ENCODE results near the gene TATDN2. TPM values are rescaled to one million over a fixed set of nuclear protein-coding genes. Genes with fewer than 3 reads are reported as not detected.

Gene TATDN2
- total RNA-seq, 3 donors from 2014 or later, result 29.8 to 34.9 (median 34.4) TPM

GRCh38 chr3:10259036-10259435 lies 10.8 kb downstream of the TATDN2 start:
- ATAC-seq (no peak), DNase-seq (no peak)
- H3K4me3 ChIP-seq, result no peak overlapping the region
- peaks cover 5% of the 10 kb centered on the region for H3K4me1 ChIP-seq (ENCODE audit: low read depth)
- H3K9me3 ChIP-seq, result no peaks in the 10 kb centered on the region
- TF ChIP-seq, protein P1, sequence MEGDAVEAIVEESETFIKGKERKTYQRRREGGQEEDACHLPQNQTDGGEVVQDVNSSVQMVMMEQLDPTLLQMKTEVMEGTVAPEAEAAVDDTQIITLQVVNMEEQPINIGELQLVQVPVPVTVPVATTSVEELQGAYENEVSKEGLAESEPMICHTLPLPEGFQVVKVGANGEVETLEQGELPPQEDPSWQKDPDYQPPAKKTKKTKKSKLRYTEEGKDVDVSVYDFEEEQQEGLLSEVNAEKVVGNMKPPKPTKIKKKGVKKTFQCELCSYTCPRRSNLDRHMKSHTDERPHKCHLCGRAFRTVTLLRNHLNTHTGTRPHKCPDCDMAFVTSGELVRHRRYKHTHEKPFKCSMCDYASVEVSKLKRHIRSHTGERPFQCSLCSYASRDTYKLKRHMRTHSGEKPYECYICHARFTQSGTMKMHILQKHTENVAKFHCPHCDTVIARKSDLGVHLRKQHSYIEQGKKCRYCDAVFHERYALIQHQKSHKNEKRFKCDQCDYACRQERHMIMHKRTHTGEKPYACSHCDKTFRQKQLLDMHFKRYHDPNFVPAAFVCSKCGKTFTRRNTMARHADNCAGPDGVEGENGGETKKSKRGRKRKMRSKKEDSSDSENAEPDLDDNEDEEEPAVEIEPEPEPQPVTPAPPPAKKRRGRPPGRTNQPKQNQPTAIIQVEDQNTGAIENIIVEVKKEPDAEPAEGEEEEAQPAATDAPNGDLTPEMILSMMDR (IDR thresholded peaks at IDR 0.05), result no peak
- intact Hi-C loops (cut with DNase I, micrococcal nuclease), result no loop called here
- H3K36me3 ChIP-seq (ENCODE audit: low read depth), result no peaks in the 10 kb centered on the region

DNA sequence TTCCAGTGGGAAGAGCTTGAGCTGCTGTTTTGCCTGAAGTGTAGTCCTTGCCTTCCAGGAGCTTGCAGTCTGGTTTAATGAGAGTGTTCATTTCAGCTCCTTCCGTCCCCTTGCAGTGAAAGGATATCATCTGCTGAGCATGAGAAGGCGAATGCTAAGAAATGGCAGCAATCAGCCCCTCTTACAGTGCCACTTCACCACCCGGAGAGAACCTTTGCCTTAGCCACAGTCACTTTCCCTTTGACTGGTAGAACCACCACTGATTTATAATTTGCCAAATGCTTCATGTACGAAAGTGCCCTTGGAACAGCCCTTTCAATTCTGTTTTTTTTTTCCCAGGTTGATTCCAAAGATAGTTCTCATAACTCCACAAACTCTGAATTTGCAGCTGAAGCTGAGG lies 11.5 kb downstream of the TATDN2 start:
- no peaks in the 10 kb centered on the region for H3K36me3 ChIP-seq (ENCODE audit: low read depth)
- H3K4me1 ChIP-seq (ENCODE audit: low read depth), result peaks cover 5% of the 10 kb centered on the region
- no peak for DNase-seq
- no peaks in the 10 kb centered on the region for H3K9me3 ChIP-seq
- ATAC-seq, result no peak
- TF ChIP-seq, protein P1 (IDR thresholded peaks at IDR 0.05), result no peak
- intact Hi-C loops (cut with DNase I, micrococcal nuclease), result no loop called here
- H3K4me3 ChIP-seq, result no peak overlapping the region

GRCh38 chr3:10260211-10260701 lies 12.0 kb downstream of the TATDN2 start:
- ATAC-seq (no peak), DNase-seq (no peak)
- TF ChIP-seq, protein P1 (IDR thresholded peaks at IDR 0.05), result no peak
- Histone ChIP-seq H3K4me3 (no peak overlapping the region), H3K36me3 (ENCODE audit: low read depth) (no peaks in the 10 kb centered on the region), H3K4me1 (ENCODE audit: low read depth) (peaks cover 3% of the 10 kb centered on the region), H3K9me3 (no peaks in the 10 kb centered on the region)
- intact Hi-C loops (cut with DNase I, micrococcal nuclease), result no loop called here

- TF ChIP-seq, protein P1 (IDR thresholded peaks at IDR 0.05), result no peak
- no peaks in the 10 kb centered on the region for H3K9me3 ChIP-seq
- no peak overlapping the region for H3K4me3 ChIP-seq
- no peak for DNase-seq
- intact Hi-C loops (cut with DNase I, micrococcal nuclease), result no loop called here
- ATAC-seq, result no peak
- no peaks in the 10 kb centered on the region for H3K36me3 ChIP-seq (ENCODE audit: low read depth)
- no peaks in the 10 kb centered on the region for H3K4me1 ChIP-seq (ENCODE audit: low read depth)
Measured at GRCh38 chr3:10262027-10262426, 13.8 kb downstream of the TATDN2 start.

GRCh38 chr3:10263646-10264363 lies 15.5 kb downstream of the TATDN2 start:
- no peaks in the 10 kb centered on the region for H3K4me1 ChIP-seq (ENCODE audit: low read depth)
- intact Hi-C loops (cut with DNase I, micrococcal nuclease), result no loop called here
- ATAC-seq, result peak; percentile 75
- peak in 1 of 3 donors; percentile 39 for DNase-seq
- H3K9me3 ChIP-seq, result no peaks in the 10 kb centered on the region
- H3K4me3 ChIP-seq, result no peak overlapping the region
- H3K36me3 ChIP-seq (ENCODE audit: low read depth), result no peaks in the 10 kb centered on the region
- TF ChIP-seq, protein P1 (IDR thresholded peaks at IDR 0.05), result no peak
